ENCODE results near the gene PPFIA4.

DNA sequence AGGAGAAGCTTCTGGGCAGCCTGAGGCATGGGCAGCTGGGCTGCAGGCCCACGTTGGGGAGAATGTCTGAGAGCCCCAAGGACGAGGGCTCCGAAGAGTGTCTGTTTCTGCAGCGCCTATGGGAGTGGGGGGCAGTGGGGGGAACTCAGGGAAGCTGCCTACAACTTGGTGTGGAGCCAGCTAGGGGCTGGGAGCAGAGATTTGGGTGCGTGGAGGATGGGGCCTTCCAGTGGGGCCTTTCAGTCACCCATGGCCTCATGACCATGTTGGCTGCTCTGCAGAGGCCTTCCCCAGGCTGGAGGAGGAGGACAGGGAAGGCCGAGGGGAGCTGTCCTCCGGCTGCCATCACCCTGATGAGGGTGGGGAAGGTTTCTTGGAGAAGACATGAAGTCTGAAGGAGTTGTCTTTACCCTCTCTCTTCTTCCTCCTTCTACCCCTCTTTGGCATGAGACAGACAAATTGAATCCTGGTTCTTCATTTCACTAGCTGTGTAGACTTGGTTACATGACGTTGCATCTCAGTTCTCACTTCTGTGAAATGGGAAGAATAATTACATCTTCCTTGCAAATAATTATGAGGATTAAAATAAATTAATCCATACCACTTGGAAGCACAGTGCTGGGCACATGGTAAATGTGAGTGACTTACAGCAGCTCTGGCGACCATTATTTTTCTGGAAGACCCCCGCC, 8.3 kb downstream of the PPFIA4 start:
- TF ChIP-seq, protein P1, sequence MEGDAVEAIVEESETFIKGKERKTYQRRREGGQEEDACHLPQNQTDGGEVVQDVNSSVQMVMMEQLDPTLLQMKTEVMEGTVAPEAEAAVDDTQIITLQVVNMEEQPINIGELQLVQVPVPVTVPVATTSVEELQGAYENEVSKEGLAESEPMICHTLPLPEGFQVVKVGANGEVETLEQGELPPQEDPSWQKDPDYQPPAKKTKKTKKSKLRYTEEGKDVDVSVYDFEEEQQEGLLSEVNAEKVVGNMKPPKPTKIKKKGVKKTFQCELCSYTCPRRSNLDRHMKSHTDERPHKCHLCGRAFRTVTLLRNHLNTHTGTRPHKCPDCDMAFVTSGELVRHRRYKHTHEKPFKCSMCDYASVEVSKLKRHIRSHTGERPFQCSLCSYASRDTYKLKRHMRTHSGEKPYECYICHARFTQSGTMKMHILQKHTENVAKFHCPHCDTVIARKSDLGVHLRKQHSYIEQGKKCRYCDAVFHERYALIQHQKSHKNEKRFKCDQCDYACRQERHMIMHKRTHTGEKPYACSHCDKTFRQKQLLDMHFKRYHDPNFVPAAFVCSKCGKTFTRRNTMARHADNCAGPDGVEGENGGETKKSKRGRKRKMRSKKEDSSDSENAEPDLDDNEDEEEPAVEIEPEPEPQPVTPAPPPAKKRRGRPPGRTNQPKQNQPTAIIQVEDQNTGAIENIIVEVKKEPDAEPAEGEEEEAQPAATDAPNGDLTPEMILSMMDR (IDR thresholded peaks at IDR 0.05) = no peak
- no peak for TF ChIP-seq POLR2A (IDR thresholded peaks at IDR 0.05)
- no peak for TF ChIP-seq POLR2AphosphoS5 (IDR thresholded peaks at IDR 0.05)
